Mesenchymal stem cell (in vitro differentiated cells and primary cell): ENCODE measurements around the gene IGSF9B.

Experiments used
- DNase-seq: peaks from one replicate; pipeline ENCODE4 v3.0.0-alpha.2; 2013
- H2AFZ ChIP-seq: one replicate; pipeline ENCODE4 v1.6.1; 2013; ENCODE audit warnings: low read depth, mild to moderate bottlenecking, control low read depth, inconsistent platforms, low read length, moderate library complexity
- H2AK5ac ChIP-seq: 2 replicates; pipeline ENCODE4 v1.6.1; 2013; ENCODE audit warnings: low read length, moderate library complexity, mild to moderate bottlenecking, inconsistent platforms; ENCODE audit not compliant: severe bottlenecking
- H2BK120ac ChIP-seq: one replicate; pipeline ENCODE4 v1.6.1; 2013; ENCODE audit warnings: low read depth, mild to moderate bottlenecking, inconsistent platforms, low read length, moderate library complexity
- H2BK12ac ChIP-seq, 2 experiments: one replicate each; pipeline ENCODE4 v1.6.1; 2013; ENCODE audit warnings: inconsistent platforms in 2 of 2, low read length in 2 of 2, mild to moderate bottlenecking in 2 of 2, moderate library complexity in 2 of 2, control low read depth in 1 of 2
- H2BK15ac ChIP-seq: one replicate; pipeline ENCODE4 v1.6.1; 2013; ENCODE audit warnings: mild to moderate bottlenecking, low read depth, inconsistent platforms; ENCODE audit not compliant: poor library complexity, severe bottlenecking
- H2BK5ac ChIP-seq: 2 replicates; pipeline ENCODE4 v1.6.1; 2013; ENCODE audit warnings: low read depth, mild to moderate bottlenecking, low read length, control low read depth, inconsistent platforms; ENCODE audit not compliant: poor library complexity, severe bottlenecking
- H3K14ac ChIP-seq, 2 experiments: one replicate each; pipeline ENCODE4 v1.6.1; 2013; ENCODE audit warnings: inconsistent platforms in 2 of 2, low read length in 2 of 2, control low read depth in 1 of 2, mild to moderate bottlenecking in 1 of 2, moderate library complexity in 1 of 2
- H3K18ac ChIP-seq, 2 experiments: one replicate each; pipeline ENCODE4 v1.6.1; 2013; ENCODE audit warnings: inconsistent platforms in 2 of 2, low read length in 2 of 2, control low read depth in 1 of 2, low read depth in 1 of 2, mild to moderate bottlenecking in 1 of 2
- H3K23ac ChIP-seq, 2 experiments: one replicate each; pipeline ENCODE4 v1.6.1; 2013; ENCODE audit warnings: inconsistent platforms in 2 of 2, low read length in 2 of 2, mild to moderate bottlenecking in 2 of 2, moderate library complexity in 2 of 2, control low read depth in 1 of 2
- H3K27ac ChIP-seq: 2 replicates; pipeline ENCODE4 v1.5.1; 2013; ENCODE audit warnings: mild to moderate bottlenecking, moderate library complexity, low read length, control low read depth, inconsistent platforms; ENCODE audit not compliant: poor library complexity, severe bottlenecking
- H3K27me3 ChIP-seq, 2 experiments: 2 replicates each; pipeline versions ENCODE4 v1.6.1 to v1.7.0; 2013; ENCODE audit warnings: low read length in 2 of 2, mild to moderate bottlenecking in 2 of 2, moderate library complexity in 2 of 2, control low read depth in 1 of 2, inconsistent platforms in 1 of 2; ENCODE audit not compliant: control insufficient read depth in 1 of 2, insufficient read depth in 1 of 2
- H3K36me3 ChIP-seq, 2 experiments: 2 replicates each; pipeline versions ENCODE4 v1.6.1 to v1.7.0; 2013; ENCODE audit warnings: low read length in 2 of 2, control low read depth in 1 of 2, inconsistent platforms in 1 of 2, low read depth in 1 of 2, mild to moderate bottlenecking in 1 of 2; ENCODE audit not compliant: insufficient read depth in 2 of 2, control insufficient read depth in 1 of 2
- H3K4ac ChIP-seq, 2 experiments: one replicate each; pipeline ENCODE4 v1.6.1; 2013; ENCODE audit warnings: inconsistent platforms in 2 of 2, low read length in 2 of 2, mild to moderate bottlenecking in 2 of 2, moderate library complexity in 2 of 2, control low read depth in 1 of 2, low read depth in 1 of 2
- H3K4me1 ChIP-seq: 2 replicates; pipeline ENCODE4 v1.6.1; 2013; ENCODE audit warnings: low read depth, low read length, control low read depth; ENCODE audit not compliant: control insufficient read depth, insufficient read depth
- H3K4me2 ChIP-seq: 2 replicates; pipeline ENCODE4 v1.6.1; 2013; ENCODE audit warnings: low read length, mild to moderate bottlenecking, inconsistent platforms; ENCODE audit not compliant: poor library complexity, severe bottlenecking
- H3K4me3 ChIP-seq, 2 experiments: 2 replicates each; pipeline versions ENCODE4 v1.5.1 to v1.7.0; 2013; ENCODE audit warnings: low read length in 2 of 2, mild to moderate bottlenecking in 2 of 2, control low read depth in 1 of 2, low read depth in 1 of 2; ENCODE audit not compliant: insufficient read depth in 1 of 2
- H3K79me1 ChIP-seq: replicated peaks from 2 replicates; pipeline ENCODE4 v1.6.1; 2013; ENCODE audit warnings: mild to moderate bottlenecking, control low read depth, low read length, inconsistent platforms; ENCODE audit not compliant: poor library complexity, severe bottlenecking
- H3K9ac ChIP-seq: 2 replicates; pipeline ENCODE4 v1.7.0; 2013; ENCODE audit warnings: mild to moderate bottlenecking, low read length, moderate library complexity
- H3K9me3 ChIP-seq: 2 replicates; pipeline ENCODE4 v1.7.0; 2013; ENCODE audit warnings: mild to moderate bottlenecking, low read length; ENCODE audit not compliant: control insufficient read depth
- H4K8ac ChIP-seq: one replicate; pipeline ENCODE4 v1.6.1; 2013; ENCODE audit warnings: inconsistent platforms, mild to moderate bottlenecking, low read length, moderate library complexity
- H4K91ac ChIP-seq: one replicate; pipeline ENCODE4 v1.6.1; 2013; ENCODE audit warnings: mild to moderate bottlenecking, low read length, inconsistent platforms
- WGBS: methylation state at CpG from one replicate; pipeline ENCODE4 v1.1.7; 2013; ENCODE audit warnings: mixed read lengths; 5-methylcytosine and 5-hydroxymethylcytosine counted together

IGSF9B gene

GRCh38 chr11:133965031-133965601 lies 8.3 kb upstream of the IGSF9B start:
- no peaks in the 10 kb centered on the region for H3K36me3 ChIP-seq
- no peak overlapping the region for H3K4me2 ChIP-seq
- H3K14ac ChIP-seq, result no peak overlapping the region
- no peak overlapping the region for H2BK15ac ChIP-seq
- no peak overlapping the region for H2BK120ac ChIP-seq
- H3K18ac ChIP-seq, result no peak overlapping the region
- no peak overlapping the region for H3K4ac ChIP-seq
- no peak overlapping the region for H2AFZ ChIP-seq
- no peak overlapping the region for H2BK12ac ChIP-seq
- H3K4me1 ChIP-seq, result no peaks in the 10 kb centered on the region
- no peaks in the 10 kb centered on the region for H3K9me3 ChIP-seq
- H3K4me3 ChIP-seq, result no peak overlapping the region
- H3K9ac ChIP-seq, result no peak overlapping the region
- H3K79me1 ChIP-seq, result no peaks in the 10 kb centered on the region
- WGBS, result 76% methylated on average over 10 of the region's 10 CpGs
- H4K8ac ChIP-seq, result no peak overlapping the region
- no peak overlapping the region for H3K27ac ChIP-seq
- no peak for DNase-seq
- H2AK5ac ChIP-seq, result no peak overlapping the region
- peaks cover 1 to 61% of the 10 kb centered on the region in 2 experiments for H3K27me3 ChIP-seq
- no peak overlapping the region for H2BK5ac ChIP-seq
- no peak overlapping the region for H3K23ac ChIP-seq
- no peak overlapping the region for H4K91ac ChIP-seq

- no peak overlapping the region for H3K18ac ChIP-seq
- no peak overlapping the region for H2AFZ ChIP-seq
- H3K4me3 ChIP-seq, result no peak overlapping the region
- no peak overlapping the region for H2BK120ac ChIP-seq
- H4K8ac ChIP-seq, result no peak overlapping the region
- no peak overlapping the region for H3K14ac ChIP-seq
- H2AK5ac ChIP-seq, result no peak overlapping the region
- 67% methylated on average over 7 of the region's 7 CpGs for WGBS
- no peak overlapping the region for H3K27ac ChIP-seq
- H3K23ac ChIP-seq, result no peak overlapping the region
- H3K4ac ChIP-seq, result no peak overlapping the region
- no peak overlapping the region for H2BK5ac ChIP-seq
- no peak overlapping the region for H3K9ac ChIP-seq
- H4K91ac ChIP-seq, result no peak overlapping the region
- H3K27me3 ChIP-seq, result peaks cover 9 to 62% of the 10 kb centered on the region in 2 experiments
- no peaks in the 10 kb centered on the region for H3K79me1 ChIP-seq
- DNase-seq, result no peak
- H3K36me3 ChIP-seq, result no peaks in the 10 kb centered on the region
- no peaks in the 10 kb centered on the region for H3K9me3 ChIP-seq
- H2BK15ac ChIP-seq, result no peak overlapping the region
- H3K4me1 ChIP-seq, result no peaks in the 10 kb centered on the region
- no peak overlapping the region for H2BK12ac ChIP-seq
- no peak overlapping the region for H3K4me2 ChIP-seq
These were observed 7.6 kb upstream of the IGSF9B start for GRCh38 chr11:133964356-133964755.

- Histone ChIP-seq H4K91ac (no peak overlapping the region), H3K79me1 (no peaks in the 10 kb centered on the region)
These were observed 5.1 kb upstream of the IGSF9B start for GRCh38 chr11:133961890-133962289.

GRCh38 chr11:133957900-133958299 lies 1.1 kb upstream of the IGSF9B start:
- Histone ChIP-seq H3K14ac (no peak overlapping the region), H3K23ac (no peak overlapping the region), H3K4me2 (no peak overlapping the region), H3K9ac (no peak overlapping the region), H2BK120ac (no peak overlapping the region), H2BK12ac (no peak overlapping the region), H2AK5ac (no peak overlapping the region), H4K8ac (no peak overlapping the region), H3K4me3 (no peak overlapping the region), H3K4ac (no peak overlapping the region), H3K9me3 (no peaks in the 10 kb centered on the region), H3K36me3 (no peaks in the 10 kb centered on the region), H3K79me1 (no peaks in the 10 kb centered on the region), H4K91ac (no peak overlapping the region), H2AFZ (no peak overlapping the region), H3K4me1 (peaks cover 17% of the 10 kb centered on the region), H2BK5ac (no peak overlapping the region), H3K27me3 (peaks cover 62 to 74% of the 10 kb centered on the region in 2 experiments), H3K27ac (no peak overlapping the region), H3K18ac (no peak overlapping the region), H2BK15ac (no peak overlapping the region)
- no peak for DNase-seq
- WGBS, result 60% methylated on average over 5 of the region's 7 CpGs

More at GRCh38 chr11:133961890-133962289, 5.1 kb upstream of the IGSF9B start:
- H3K9ac ChIP-seq, result no peak overlapping the region
- H3K27ac ChIP-seq, result no peak overlapping the region
- no peak overlapping the region for H2BK15ac ChIP-seq
- H3K27me3 ChIP-seq, result peaks cover 33 to 65% of the 10 kb centered on the region in 2 experiments
- no peak overlapping the region for H2AK5ac ChIP-seq
- no peak overlapping the region for H4K8ac ChIP-seq
- WGBS, result 74% methylated on average over 8 of the region's 8 CpGs
- no peak overlapping the region for H3K4ac ChIP-seq
- no peak overlapping the region for H2BK12ac ChIP-seq
- no peak for DNase-seq
- peaks cover 6% of the 10 kb centered on the region for H3K4me1 ChIP-seq
- no peak overlapping the region for H3K23ac ChIP-seq
- no peak overlapping the region for H2BK5ac ChIP-seq
- H3K14ac ChIP-seq, result no peak overlapping the region
- H3K4me2 ChIP-seq, result no peak overlapping the region
- H3K4me3 ChIP-seq, result no peak overlapping the region
- no peaks in the 10 kb centered on the region for H3K9me3 ChIP-seq
- H2BK120ac ChIP-seq, result no peak overlapping the region
- H2AFZ ChIP-seq, result no peak overlapping the region
- H3K18ac ChIP-seq, result no peak overlapping the region
- no peaks in the 10 kb centered on the region for H3K36me3 ChIP-seq
